Ammon's horn (tissue), 1 donor: Measurements from ENCODE around the gene KCNH6.

Experiments
- DNase-seq: peaks from one replicate; pipeline ENCODE4 v3.0.0-alpha.2; 2016; ENCODE audit warnings: low spot score

KCNH6 gene

DNA sequence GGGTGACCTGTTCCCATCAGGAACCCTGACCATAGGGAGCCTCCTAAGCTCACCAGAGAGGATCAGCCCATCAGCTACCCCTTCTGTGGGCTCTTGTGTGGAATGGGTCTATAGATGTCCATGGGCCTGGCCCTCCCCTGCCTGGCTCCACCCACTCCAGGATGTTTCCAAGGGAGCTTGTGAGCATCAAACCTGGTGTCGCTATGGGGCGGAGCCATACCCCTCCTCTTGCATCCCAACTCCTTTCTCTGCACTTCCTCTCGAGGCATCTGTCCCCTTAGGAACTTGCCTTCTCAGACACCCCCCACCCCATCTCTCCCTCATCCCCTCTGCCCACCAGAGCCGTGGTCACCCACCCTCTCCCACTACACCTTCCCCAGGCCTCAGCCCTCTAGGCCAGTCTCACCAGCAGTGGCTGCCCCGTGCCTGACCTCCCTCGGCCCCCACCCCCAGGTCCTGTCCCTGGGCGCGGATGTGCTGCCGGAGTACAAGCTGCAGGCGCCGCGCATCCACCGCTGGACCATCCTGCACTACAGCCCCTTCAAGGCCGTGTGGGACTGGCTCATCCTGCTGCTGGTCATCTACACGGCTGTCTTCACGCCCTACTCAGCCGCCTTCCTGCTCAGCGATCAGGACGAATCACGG lies 10.4 kb downstream of the KCNH6 start:
- DNase-seq = no peak

DNA sequence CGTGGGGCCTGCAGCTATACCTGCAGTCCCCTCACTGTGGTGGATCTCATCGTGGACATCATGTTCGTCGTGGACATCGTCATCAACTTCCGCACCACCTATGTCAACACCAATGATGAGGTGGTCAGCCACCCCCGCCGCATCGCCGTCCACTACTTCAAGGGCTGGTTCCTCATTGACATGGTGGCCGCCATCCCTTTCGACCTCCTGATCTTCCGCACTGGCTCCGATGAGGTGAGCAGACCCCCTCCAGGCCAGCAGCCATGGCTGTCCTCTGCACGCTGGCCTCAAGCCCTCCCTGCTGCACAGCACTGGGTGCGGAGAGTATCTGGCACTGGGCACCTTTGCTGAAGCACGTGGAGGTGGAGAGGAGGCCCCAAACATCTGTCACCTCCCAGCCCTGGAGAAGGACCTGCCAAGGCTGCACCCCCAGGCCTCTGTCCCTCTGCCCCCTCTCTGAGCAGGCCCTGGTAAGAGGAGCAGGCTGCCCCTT lies 11.0 kb downstream of the KCNH6 start:
- no peak for DNase-seq

DNA sequence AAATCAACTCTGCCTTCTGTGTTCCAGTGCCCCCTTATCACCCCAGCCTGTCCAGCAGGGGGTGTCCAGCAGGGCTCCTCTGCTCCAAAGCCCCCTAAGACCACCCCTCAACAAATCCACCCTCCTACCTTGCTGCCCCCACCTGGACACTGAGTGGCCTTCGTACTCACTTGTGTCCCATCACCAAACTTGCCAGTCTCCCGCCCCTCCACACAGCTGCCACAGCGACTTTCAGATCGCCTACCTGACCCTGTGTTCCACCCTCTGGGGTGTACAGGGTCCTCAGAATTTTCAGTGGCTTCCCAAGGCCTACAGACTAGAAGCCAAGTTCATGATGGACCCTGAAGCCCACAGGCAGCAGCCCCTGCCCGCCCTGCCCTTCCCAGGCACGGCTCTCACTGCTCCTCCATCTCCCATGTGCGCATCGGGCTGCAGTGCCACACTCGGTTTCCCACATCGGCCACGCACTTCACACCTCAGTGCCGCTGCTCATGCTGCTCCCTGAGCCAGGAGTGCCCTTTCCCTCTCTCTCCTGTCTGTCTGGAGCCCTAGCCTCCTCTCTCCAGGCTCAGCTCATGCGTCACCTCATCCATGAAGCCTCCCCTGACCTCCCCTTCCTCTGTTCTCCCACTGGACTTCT lies 11.8 kb downstream of the KCNH6 start:
- no peak for DNase-seq

- no peak for DNase-seq
Measured at GRCh38 chr17:63535640-63536039, 12.5 kb downstream of the KCNH6 start.

GRCh38 chr17:63537001-63537400 lies 13.8 kb downstream of the KCNH6 start:
- DNase-seq = no peak

DNA sequence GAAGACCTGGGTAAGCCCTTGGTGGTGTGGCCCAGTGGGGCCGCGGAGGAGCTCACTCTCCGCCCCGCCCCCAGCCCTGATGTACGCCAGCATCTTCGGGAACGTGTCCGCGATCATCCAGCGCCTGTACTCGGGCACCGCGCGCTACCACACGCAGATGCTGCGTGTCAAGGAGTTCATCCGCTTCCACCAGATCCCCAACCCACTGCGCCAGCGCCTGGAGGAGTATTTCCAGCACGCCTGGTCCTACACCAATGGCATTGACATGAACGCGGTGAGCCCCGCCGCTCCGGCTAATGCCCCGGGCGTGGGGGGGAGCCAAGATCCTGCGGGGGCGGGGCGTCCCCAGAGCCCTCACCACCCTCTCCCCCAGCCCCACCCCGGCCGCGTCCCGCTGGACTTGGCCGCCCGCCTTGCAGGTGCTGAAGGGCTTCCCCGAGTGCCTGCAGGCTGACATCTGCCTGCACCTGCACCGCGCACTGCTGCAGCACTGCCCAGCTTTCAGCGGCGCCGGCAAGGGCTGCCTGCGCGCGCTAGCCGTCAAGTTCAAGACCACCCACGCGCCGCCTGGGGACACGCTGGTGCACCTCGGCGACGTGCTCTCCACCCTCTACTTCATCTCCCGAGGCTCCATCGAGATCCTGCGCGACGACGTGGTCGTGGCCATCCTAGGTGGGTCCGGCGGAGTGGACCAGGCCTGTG lies 15.0 kb downstream of the KCNH6 start:
- no peak for DNase-seq

GRCh38 chr17:63538693-63539595 lies 15.8 kb downstream of the KCNH6 start:
- no peak for DNase-seq

GRCh38 chr17:63540590-63540989 lies 17.4 kb downstream of the KCNH6 start:
- no peak for DNase-seq

GRCh38 chr17:63542218-63542545 lies 19.0 kb downstream of the KCNH6 start:
- no peak for DNase-seq

GRCh38 chr17:63542942-63543821 lies 20.0 kb downstream of the KCNH6 start:
- DNase-seq = no peak

DNA sequence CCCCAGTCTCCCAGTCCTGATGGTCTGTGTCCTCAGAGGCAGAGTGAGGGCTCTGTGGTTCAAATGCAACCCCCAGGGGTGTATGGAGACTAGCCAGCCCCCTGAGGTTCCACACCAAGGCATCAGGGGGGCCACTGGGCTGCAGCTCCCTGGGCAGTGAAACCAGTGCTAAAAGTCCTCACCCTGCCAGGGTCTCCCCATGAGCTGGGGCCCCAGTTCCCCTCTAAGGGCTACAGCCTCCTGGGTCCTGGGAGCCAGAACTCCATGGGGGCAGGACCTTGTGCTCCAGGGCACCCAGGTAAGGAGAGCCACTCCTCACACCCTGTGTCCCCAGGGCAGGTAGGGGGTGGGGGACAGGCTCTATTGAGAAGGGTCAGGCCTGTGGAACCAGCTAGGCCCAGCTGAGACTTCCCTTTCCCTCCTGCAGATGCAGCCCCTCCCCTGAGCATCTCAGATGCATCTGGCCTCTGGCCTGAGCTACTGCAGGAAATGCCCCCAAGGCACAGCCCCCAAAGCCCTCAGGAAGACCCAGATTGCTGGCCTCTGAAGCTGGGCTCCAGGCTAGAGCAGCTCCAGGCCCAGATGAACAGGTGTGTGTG lies 20.8 kb downstream of the KCNH6 start:
- no peak for DNase-seq

- DNase-seq = no peak
Measured at GRCh38 chr17:63544467-63545301, 21.5 kb downstream of the KCNH6 start.

DNA sequence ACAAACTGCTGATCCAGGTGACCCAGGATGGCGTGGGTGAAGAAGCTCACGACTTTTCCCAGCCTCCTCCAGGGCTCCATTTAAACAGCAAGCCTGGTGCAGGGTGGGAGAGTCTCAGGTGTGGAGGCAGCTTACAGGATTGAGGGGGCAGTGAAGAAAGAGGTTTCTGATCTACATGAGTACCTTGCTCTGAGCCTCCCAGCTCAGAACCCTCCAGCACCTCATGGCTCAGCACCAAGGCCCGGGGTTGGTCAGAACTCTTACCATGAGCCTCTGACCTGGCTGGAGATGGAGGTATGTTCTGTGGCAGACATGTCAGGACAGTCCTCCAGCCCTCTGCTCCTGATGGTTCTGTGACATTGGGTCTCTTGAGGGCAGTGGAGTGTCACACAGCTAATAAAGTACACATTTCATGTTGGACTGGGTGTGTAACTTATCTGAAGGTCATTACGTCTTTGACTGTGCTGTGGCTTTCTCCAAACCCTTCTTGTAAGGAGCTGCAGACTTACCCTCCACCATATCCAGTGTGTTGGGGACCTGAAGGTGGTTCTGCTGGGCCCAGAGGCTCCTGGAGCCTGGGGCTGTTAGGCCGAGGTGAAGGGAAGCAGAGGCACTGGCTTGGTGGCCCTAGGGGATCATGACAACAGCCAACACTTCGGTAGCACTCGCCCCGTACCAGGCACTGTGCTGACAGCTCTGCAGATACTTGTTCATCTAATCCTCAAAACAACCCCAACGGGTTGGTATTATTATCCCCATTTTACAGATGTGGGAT lies 23.3 kb downstream of the KCNH6 start:
- DNase-seq = no peak

- DNase-seq = no peak
Measured at GRCh38 chr17:63547083-63547523, 23.9 kb downstream of the KCNH6 start.

DNA sequence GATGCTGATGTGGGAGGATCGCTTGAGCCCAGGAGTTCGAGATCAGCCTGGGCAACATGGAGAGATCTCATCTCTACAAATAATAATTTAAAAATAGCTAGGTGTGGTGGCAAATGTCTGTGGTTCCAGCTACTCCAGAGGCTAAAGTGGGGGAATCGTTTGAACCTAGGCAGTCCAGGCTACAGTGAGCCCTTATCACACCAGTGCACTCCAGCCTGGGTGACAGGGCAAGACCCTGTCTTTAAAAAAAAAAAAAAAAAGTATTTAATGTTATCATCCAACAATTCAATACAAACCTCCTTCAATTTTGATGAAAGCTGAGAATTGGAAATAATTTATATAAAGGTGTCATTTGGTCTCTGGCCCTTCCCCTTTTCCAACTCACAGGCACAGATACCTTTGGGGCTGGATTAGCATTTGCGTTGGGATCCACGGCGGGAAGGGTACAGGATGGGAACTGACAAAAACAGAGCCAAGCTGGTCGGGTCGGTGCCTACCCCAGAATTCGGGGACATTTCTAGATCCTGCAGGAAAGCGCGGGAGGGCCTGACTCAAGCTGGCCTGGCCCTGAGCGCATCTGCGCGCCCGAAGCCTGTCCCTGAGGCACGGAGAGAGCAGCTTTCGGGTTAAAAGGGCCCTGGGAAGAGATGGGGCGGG lies 26.3 kb downstream of the KCNH6 start:
- DNase-seq = no peak

GRCh38 chr17:63549946-63550816 lies 27.0 kb downstream of the KCNH6 start, which contains the start of gene DCAF7:
Gene DCAF7 (plus strand): TSS chr17:63550477. CDS start chr17:63550678, 201 bp downstream.
- DNase-seq = peak; percentile 100
